NCI-H446 treated with DMSO at 0.1 percent for 48 hours (cell line): ENCODE results near the gene WDFY1.
"Not testable (repeated sequence)": the region's sequence is repeated elsewhere in the genome, so short reads cannot be mapped to it uniquely, and the experiment has no call there.

Experiments
- DNase-seq: peaks from one replicate; lab custom pipeline; 2025; lab: John Stamatoyannopoulos, UW

The WDFY1 gene

DNA sequence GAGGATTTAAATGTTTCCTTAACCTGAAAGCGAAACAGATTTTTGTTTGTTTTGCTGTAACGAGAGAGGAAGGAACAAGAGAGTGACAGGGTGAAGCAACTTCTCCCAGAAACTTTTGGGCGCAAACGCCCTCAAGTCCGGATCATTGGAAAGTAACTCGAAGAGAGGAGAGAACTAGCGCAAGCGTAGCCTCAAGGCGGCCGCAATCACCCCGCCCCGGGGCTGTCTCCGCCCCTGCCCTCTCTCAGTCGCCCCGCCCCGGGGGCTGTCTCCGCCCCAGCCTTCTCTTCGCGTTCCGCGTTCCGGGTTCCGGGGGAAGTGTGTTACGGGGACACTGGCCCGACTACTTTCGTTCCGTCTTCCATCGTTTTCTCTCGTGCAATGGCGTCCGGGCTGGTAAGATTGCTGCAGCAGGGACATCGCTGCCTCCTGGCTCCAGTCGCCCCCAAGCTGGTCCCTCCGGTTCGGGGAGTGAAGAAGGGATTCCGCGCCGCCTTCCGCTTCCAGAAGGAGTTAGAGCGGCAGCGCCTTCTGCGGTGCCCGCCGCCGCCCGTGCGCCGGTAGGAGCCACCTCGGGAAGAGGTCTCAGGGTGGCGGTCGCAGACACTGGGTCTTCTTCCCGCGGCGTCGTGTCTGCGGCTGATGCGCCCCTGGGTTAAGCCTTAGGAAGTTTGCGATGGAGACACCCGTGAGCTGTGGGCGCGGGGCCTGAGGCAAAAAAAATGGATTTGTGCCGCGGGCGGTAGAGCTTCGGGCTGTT lies 12.1 kb upstream of the WDFY1 start, which contains the start of gene MRPL44:
MRPL44 (plus strand) TSS at position 372 of the 760 bp plus-strand sequence; CDS start at position 382, 10 bp downstream.
- DNase-seq: peak; percentile 77

DNA sequence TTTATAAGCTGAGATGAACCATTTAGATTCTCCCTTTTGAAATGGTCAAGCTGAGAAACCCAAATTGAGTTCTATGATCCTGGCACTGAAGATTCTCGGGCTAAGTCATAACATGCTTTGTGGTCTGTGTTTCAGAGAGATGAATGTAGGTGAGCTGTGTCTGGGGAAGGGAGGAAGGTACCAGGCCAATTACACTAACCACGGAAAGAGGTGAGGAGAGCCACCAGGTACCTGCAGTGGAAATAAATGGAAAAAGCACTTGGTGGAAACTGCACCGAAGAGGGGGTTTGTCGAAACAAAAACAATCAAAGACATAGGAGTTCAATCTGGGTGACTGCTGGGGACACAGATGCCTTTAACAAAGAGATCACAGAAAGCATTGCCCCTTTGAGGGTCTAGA lies 11.2 kb upstream of the WDFY1 start:
- no peak for DNase-seq

DNA sequence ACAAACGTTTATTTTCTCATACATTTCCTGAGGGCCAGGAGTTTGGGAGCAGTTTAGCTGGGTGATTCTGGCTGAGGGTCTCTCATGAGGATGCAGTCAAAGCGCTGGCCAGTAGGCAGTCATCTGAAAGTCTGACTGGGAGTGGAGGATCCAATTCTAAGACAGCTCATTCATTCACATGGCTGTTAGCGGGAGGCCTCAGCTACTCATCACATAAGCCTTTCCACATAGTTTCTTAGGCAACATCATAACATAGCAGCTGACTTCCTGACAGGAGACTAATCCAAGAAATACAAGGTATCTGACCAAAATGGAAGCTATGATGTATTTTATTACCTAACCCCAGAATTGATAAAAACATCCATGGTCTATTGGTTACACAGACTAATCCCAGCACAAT lies 9.3 kb upstream of the WDFY1 start:
- DNase-seq: no peak

DNA sequence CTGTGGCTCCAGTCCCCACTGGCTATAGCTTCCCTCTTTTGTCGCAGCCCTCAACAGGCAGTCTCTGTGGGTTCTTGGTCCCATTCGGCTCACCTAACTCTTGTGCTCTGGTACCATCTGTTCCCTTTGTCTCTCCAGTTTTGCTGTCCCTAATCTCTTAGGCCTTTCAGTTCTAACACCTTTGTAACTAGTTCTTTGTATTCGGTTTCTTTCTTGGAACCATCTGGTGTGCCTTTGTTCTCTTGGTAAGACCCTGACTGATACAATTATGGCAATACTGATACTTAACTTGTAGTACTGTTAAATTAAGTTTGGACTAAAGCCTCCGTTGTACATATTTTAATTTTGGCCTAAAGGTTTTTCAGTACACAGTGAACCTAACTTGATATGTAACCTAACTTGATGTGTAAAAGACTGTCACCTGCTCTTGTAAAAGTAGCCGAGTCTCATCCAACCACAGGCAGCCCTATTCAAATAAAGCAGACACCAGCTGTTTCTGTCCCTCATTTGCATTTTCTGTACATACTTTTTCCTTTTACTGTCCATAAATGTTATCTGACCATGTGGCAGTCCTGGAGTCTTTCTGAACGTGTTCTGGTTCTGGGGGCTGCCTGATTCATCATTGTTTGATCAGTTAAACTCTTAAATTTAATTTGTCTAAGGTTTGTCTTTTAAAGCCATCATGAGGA lies 7.3 kb upstream of the WDFY1 start:
- DNase-seq: no peak

DNA sequence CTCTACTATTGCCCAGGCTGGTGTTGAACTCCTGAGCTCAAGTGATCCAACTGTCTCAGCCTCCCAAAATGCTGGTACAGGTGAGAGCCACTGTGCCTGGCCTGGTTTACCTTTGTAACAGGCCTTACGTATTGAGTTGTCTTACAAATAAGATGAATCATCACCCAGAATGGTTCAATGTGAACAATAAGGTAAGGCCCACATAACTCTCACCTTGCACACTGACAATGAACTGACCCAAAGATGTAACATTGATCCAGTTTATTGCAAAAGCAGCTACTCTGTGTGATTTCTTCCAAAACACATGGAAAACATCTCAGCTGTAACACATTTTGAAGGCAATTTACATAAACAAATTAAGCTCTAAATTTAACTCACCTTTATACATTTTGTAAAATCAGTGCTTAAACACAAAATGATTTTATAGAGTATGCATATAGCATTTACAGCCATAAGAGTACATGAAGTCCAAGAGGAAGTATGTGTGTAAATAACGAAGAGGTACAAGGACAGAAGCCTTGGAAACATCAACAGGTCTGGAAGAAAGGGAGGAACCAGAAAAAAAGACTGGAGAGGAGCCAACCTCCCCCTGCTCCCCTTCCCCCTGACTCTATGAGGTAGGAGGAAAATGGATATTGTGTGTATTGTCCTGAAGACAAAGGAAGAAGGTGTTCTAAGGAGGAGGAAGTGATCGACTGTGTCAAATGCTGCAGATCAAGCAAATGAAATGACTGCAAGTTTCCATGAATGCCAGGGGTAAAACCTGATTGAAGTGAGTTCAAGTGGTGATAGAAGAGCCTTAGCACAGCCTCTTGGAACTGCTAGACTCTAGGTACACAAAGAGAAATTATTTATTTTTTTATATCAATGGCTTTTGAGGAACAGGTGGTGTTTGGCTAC lies 5.6 kb upstream of the WDFY1 start:
- no peak for DNase-seq

DNA sequence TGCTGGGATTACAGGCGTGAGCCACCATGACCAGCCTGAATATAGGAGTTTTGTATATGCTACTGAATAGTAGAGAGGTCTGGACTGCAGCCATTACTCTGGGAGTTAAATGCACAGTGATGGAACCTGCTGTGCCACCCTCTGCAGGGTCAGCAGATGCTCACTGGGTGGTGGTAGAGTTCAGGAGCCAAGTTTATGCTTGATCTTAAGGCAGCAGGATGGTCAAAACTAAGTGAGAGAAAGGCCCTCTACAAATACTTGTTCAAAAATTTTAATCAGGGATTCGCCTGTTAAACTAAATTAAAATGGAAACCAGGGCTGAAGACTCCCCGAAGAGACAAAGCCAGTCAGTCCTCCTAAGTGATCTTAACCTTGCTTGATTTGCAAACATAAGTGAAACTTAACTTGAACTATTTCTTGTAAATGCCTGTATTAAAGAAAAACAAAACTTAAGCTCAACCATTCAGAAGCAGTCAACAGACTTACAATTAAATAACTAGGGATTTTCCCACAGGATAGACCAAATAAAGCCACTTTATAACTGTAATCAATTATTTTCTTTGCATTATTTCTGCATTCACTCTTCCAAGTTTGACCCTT lies 4.2 kb upstream of the WDFY1 start:
- no peak for DNase-seq

DNA sequence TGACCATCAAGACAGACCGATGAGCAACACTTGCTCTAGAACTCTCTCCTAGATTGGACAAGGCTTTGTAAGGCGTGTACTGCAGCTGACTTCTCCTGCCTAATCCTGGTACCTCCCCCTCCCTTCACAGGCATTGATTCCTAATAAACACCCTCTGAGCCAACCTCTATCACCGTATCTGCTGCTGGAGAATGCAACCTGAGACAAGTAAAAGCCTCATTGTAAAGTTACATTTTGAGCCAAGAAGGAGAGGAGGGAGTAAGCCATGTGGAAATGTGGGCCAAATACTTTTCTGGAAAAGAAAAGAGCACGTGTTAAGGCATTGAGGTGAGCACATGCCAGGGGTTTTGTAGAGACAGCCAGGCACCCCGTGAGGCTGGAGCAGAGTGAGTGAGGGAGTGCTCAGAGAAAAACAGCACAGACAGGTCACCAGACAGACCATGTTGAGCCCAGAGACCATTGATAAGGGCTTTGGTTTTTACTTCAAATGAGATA lies 2.6 kb upstream of the WDFY1 start:
- DNase-seq: no peak

DNA sequence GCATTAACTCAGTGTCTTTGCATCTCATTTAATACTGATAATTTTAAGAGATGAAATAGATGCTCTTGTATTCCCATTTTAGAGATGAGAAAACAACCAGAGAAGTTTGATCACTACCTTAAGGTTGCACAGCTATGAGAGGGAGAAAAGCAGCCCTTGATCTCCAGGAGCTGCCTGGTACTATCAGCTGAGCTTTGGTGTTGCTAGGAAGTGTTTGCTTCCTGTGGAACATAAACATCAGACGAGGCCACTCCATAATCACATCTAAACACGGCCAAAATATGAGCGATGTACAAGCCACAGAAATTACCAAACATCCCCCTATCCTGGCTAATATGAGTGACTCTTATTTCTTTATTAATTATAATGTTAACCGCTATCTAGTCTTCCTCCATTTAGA lies 620 bp upstream of the WDFY1 start:
- DNase-seq: no peak

DNA sequence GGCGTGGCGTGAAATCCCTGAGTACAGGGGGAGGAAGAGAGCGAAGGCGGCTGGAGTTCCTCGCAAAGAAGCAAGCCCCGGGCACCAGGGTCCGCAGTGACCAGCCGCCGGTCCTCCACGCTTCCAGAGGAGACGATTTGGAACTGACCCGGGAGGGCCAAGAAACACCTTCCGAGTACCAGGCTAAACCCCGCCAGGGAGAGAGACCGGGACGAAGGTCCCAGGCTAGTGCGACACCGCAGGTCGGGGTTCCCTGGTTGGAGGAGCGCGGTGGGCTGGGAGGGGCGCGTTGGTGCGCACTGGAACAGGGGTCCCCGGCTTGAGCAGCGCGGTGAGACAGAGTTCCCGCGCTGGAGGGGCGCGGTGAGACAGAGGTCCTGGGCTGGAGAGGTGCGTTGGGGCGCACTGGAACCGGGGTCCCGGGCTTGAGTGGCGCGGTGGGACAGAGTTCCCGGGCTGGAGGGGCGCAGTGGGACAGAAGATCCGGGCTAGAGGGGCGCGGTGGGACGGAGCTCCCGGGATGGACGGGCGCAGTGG lies 901 bp downstream of the WDFY1 start:
- no peak for DNase-seq

DNA sequence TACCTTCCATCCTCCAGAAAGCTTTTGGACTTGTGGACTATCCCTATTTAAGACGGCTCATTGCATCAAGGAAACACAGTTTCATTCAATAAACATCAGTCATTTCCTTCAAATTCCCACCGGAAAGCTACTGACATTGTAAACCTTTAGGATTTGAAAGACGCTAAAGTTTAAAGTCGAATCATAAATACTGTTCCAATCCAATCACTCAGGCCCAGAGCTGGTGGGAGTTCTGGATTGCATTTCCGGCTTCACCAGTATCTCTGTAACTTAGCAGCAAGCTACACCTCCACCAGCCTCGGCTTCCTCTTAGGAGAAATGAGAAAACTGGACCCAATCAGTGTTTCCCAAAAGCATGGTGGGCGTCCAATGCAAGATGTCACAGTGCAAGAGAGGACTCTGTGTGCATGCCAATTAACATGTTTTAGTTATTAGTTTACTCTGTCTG lies 1.6 kb downstream of the WDFY1 start:
- no peak for DNase-seq

DNA sequence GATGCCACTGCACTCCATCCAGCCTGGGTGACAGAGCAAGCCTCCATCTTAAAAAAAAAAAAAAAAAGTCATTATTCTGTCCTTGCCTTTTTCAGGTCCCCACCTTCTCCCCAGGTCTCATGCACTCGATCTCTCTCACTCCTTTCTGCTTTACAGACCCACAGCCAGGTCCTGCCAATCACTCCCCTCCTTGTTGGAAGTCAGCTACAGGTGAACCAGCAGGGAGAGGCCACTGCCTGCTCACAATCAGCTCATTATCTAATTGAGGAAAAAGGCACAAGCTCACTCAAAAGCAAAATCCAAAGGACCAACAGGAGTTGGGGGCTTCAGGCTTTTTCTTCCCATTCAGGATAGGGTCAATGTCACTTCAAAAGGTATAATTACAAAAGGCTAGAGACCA lies 2.0 kb downstream of the WDFY1 start:
- DNase-seq: no peak

DNA sequence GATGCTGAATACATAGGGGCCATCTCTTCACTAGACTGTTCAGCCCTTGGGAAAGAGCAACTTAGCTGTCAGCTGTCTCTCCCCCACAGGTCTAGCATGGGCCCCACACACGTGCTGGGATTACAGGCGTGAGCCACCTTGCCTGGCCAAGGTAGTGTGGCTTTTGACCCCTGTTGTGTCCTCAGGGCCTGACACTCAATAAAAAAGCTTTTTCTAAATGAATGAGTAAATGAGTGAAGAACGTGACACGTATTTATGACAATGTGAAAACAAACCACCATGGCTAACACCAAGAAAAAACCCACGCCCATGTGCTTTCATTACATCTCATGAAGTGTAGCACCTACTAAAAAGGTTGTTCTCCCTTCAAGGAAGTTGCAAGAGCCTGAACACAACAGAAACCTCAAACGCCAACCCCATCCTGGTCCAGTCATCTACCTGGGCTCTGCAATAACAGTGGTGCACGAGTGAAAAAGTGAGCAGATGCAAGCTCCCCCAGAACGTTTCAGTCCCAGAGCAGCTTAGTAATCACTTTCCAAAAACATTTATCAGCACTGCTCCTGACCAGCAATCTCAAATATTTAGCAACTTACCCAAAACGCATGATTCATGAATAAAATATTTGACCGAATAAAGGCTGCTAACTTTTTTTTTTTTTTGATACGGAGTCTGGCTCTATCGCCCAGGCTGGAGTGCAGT lies 3.4 kb downstream of the WDFY1 start:
- no peak for DNase-seq

DNA sequence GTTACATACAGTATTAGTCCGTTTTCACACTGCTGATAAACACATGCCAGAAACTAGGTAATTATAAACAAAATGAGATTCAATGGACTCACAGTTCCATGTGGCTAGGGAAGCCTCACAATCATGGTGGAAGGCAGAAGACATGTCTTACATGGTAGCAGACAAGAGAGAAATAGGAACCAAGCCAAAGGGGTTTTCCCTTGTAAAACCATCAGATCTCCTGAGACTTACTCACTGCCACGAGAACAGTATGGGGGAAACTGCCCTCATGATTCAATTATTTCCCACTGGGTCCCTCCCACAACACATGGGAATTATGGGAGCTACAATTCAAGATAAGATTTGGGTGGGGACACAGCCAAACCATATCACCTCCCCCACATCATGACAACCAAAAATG lies 5.7 kb downstream of the WDFY1 start:
- not testable (repeated sequence) for DNase-seq

DNA sequence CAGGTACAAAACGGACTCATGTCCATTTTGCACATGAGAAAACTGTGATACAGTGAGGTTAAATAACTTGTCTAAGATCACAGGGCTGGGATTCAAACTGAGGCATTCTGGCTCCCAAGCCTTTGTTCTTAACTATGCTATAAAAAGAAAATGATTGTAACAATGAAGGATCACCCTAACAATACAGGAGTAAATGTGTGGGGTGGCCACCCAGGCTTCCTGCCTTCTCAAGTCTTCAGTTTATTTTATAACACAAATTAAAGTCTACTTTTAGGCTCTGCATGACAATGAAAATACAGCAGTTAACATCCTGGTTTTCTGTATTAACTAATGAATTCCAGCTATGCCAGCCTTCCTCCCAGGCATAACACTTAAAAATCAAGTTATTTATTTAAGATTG lies 7.6 kb downstream of the WDFY1 start:
- DNase-seq: no peak

DNA sequence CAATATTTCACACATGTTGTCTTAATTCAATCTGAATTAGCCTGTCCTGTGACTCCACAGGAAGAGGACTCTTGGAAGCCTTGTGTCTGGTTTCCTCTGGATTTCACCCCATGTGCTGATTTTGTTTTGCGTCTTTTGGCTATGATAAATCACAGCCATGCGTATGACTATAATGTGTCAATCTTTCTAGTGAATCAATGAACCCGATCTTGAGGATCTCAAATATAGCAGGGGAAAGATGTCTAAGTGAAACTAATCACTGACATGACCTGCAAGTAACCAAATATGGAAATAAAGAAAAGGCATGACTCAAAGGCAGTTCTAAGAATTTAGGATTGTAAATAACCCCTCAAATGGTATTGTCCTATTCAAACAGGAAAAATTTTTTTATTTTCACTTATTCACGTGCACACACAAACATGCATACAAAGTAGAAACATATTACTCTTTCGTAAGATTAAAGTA lies 8.2 kb downstream of the WDFY1 start:
- no peak for DNase-seq

DNA sequence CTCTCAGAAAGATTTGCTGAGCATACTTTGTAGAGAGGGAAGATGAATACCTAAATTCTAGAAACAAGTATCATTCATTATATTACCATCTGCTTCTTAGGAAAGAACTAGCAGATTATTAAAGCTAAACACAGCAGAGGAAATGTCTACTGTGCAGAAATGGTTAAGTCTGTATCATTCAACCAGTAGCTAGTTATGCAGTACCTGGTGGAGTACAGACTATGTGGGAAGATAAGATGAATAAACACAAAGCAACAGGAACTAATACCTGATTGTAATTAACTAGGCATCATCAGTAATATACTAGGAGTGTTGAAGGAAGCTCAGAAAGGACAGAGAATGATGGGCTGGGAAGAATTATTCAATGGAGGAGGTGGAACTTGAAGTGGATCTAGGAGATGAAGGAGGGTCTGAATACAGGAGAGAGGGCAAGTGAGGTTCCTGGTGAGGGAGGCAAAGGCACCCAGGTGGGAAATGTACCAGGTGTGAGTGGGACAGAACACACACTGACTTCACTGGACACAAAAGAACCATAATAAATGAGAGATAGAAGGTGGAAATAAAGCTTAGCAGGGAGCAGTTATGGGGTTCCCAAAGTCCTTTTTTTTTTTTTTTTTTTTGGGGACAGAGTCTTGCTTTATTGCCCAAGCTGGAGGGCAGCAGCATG lies 9.5 kb downstream of the WDFY1 start:
- DNase-seq: no peak

DNA sequence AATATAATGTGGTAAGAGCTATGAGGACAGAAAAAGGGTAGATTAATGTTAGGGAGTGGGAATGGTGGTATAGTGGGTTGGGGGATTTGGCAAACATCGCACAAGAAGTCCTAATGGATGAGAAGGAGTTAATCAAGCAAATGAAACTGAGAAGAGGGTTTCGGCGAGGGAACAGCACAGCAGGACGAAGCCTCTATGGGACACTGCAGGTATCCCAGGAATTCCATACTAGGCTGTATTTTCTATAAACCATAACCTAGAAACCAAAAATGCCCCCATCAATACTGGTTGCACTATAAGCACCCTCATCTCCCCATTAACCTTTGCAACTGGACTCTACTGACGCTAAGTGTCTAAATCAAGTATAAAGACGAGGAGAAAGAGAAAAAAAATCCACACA lies 10.3 kb downstream of the WDFY1 start:
- no peak for DNase-seq

DNA sequence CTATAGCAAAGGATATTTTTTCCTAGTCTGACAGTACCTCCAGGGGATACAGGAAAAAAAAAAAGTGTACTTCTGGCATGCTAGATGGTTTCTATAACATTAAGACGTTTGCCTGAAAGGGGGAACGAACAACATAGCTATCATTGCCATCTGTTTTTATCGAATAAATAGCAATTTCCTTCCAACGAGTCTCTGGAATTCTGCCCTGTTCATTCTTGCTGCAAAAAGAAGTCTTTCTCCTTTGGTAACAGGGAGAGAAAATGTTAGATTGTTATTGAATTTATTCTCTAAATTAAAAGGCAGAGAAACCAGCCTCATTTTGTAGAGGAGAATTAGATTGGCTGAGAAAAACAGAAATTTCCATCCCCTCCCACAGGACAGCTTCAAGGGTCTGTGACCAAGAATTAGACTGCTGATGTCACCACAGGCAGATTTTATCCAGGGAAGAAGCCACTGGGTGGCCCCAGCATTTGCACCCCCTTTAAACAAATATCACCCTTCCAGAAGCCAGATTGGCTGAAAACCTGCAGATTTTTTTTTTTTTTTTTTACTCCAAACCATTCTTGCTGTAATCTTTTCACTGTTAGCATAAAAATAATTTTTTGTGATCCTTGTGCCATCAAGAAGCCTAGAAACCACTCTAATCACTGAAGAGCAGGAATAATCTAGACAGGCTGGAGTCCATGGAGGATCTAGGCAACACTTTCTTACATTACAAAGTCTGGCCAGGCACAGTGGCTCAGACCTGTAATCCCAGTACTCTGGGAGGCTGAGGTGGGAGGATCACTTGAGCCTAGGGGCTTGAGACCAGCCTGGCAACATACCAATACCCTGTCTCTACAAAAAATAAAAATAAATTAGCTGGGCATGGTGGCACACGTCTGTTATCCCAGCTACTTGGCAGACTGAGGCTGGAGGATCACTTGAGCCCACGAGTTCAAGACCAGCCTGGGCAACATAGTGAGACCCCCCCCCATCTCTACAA lies 12.0 kb downstream of the WDFY1 start:
- DNase-seq: peak; percentile 63
